Calu3 (cell line): Measurements from ENCODE around the gene MBD3L5. TPM values are rescaled to one million over a fixed set of nuclear protein-coding genes. Genes with fewer than 3 reads are reported as not detected.
"Not testable (repeated sequence)": the region's sequence is repeated elsewhere in the genome, so short reads cannot be mapped to it uniquely, and the experiment has no call there.

Experiments
- BruUV-seq: library from RNA; stranded (reverse); fragments of 400-500 nt; replicated peaks from 2 replicates; lab custom pipeline; 2021; lab: Mats Ljungman, UMichigan
- CTCF ChIA-PET: fragments of 300-600 bp; sonication (Branson Sonifier 250); formaldehyde crosslinking; loops from one replicate; lab custom pipeline; 2022; ENCODE audit warnings: antibody characterized with exemption; lab: Charles Lee
- DNase-seq: peaks from one replicate; pipeline ENCODE4 v3.0.0; 2022
- H3K27ac Mint-ChIP-seq: one replicate; pipeline ENCODE4 v1.8.0; 2022; ENCODE audit warnings: mixed read lengths; ENCODE audit not compliant: unreplicated experiment
- H3K27me3 Mint-ChIP-seq: one replicate; pipeline ENCODE4 v1.8.0; 2022; ENCODE audit warnings: mixed read lengths; ENCODE audit not compliant: unreplicated experiment
- H3K36me3 Mint-ChIP-seq: one replicate; pipeline ENCODE4 v1.8.0; 2022; ENCODE audit warnings: mild to moderate bottlenecking, moderate library complexity, mixed read lengths; ENCODE audit not compliant: insufficient read depth, unreplicated experiment
- H3K4me1 Mint-ChIP-seq: one replicate; pipeline ENCODE4 v1.8.0; 2022; ENCODE audit warnings: mild to moderate bottlenecking, low read depth, mixed read lengths; ENCODE audit not compliant: unreplicated experiment
- H3K4me3 Mint-ChIP-seq: one replicate; pipeline ENCODE4 v1.8.0; 2022; ENCODE audit warnings: mild to moderate bottlenecking, low read depth, moderate library complexity, mixed read lengths; ENCODE audit not compliant: unreplicated experiment
- H3K9me3 Mint-ChIP-seq: one replicate; pipeline ENCODE4 v1.8.0; 2022; ENCODE audit warnings: low read depth, mixed read lengths; ENCODE audit not compliant: unreplicated experiment
- intact Hi-C: fragments of 100-400 bp; cut with micrococcal nuclease; formaldehyde crosslinking; loops from one replicate; pipeline ENCODE4 v1.10.0; 2022; ENCODE audit not compliant: unreplicated experiment
- total RNA-seq: library from RNA; stranded (reverse); gene quantifications from 2 replicates; pipeline ENCODE4 v1.2.3, GENCODE V29; 2022

Gene MBD3L5
- total RNA-seq, 1 experiment from 2014 or later = not detected

GRCh38 chr19:7049021-7049420 is 18.6 kb downstream of the MBD3L5 start, which contains the start of gene MBD3L2:
Gene MBD3L2, plus strand, starts transcription at chr19:7049321. Its CDS starts 53 bp downstream, at chr19:7049374.
- DNase-seq, H3K4me1 Mint-ChIP-seq, H3K27ac Mint-ChIP-seq, H3K27me3 Mint-ChIP-seq, H3K4me3 Mint-ChIP-seq, CTCF ChIA-PET, H3K9me3 Mint-ChIP-seq, H3K36me3 Mint-ChIP-seq, BruUV-seq, intact Hi-C loops: not testable (repeated sequence)

DNA sequence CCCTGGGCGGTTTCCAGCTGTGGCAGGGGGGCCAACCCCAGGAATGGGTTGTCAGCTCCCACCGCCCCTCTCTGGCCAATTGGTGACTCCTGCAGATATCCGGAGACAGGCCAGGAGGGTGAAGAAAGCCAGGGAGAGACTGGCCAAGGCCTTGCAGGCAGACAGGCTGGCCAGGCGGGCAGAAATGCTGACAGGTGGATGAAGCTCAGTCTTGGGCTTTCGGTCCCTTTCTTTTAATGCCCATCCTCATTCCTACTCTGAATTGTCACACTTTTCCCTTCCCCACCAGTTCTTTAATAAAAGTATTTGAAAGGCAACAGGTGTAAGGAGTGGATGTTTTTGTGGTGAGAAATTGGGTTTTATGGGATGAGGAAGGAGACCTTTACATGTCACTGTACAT is 21.0 kb downstream of the MBD3L5 start:
- H3K4me3 Mint-ChIP-seq, H3K4me1 Mint-ChIP-seq, H3K27ac Mint-ChIP-seq, CTCF ChIA-PET, H3K36me3 Mint-ChIP-seq, BruUV-seq, DNase-seq, intact Hi-C loops, H3K27me3 Mint-ChIP-seq, H3K9me3 Mint-ChIP-seq: not testable (repeated sequence)

- H3K9me3 Mint-ChIP-seq, H3K27ac Mint-ChIP-seq, H3K27me3 Mint-ChIP-seq, H3K36me3 Mint-ChIP-seq, H3K4me1 Mint-ChIP-seq, CTCF ChIA-PET, intact Hi-C loops, BruUV-seq, H3K4me3 Mint-ChIP-seq, DNase-seq: not testable (repeated sequence)
Measured at GRCh38 chr19:7052896-7053295, 22.5 kb downstream of the MBD3L5 start.

GRCh38 chr19:7054635-7055368 is 24.4 kb downstream of the MBD3L5 start:
- DNase-seq, CTCF ChIA-PET, H3K4me1 Mint-ChIP-seq, BruUV-seq, H3K9me3 Mint-ChIP-seq, H3K4me3 Mint-ChIP-seq, intact Hi-C loops, H3K36me3 Mint-ChIP-seq, H3K27me3 Mint-ChIP-seq, H3K27ac Mint-ChIP-seq: not testable (repeated sequence)

DNA sequence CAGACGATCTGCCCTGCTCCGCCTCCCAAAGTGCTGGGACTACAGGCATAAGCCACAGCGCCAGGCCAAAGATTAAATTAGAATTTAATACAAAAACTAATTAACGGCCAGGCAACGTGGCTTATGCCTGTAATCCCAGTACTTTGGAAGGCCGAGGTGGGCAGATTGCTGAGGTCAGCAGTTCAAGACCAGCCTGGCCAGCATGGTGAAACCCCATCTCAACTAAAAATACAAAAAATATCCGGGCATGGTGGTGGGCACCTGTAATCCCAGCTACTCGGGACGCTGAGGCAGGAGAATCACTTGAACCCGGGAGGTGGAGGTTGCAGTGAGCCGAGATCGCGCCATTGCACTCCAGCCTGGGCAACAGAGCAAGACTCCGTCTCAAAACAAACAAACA is 25.3 kb downstream of the MBD3L5 start:
- H3K27ac Mint-ChIP-seq, H3K4me3 Mint-ChIP-seq, H3K9me3 Mint-ChIP-seq, H3K36me3 Mint-ChIP-seq, H3K27me3 Mint-ChIP-seq, BruUV-seq, DNase-seq, intact Hi-C loops, H3K4me1 Mint-ChIP-seq, CTCF ChIA-PET: not testable (repeated sequence)

GRCh38 chr19:7056371-7056770 is 26.0 kb downstream of the MBD3L5 start:
- intact Hi-C loops, H3K36me3 Mint-ChIP-seq, DNase-seq, CTCF ChIA-PET, H3K4me1 Mint-ChIP-seq, H3K9me3 Mint-ChIP-seq, H3K4me3 Mint-ChIP-seq, H3K27me3 Mint-ChIP-seq, H3K27ac Mint-ChIP-seq, BruUV-seq: not testable (repeated sequence)

DNA sequence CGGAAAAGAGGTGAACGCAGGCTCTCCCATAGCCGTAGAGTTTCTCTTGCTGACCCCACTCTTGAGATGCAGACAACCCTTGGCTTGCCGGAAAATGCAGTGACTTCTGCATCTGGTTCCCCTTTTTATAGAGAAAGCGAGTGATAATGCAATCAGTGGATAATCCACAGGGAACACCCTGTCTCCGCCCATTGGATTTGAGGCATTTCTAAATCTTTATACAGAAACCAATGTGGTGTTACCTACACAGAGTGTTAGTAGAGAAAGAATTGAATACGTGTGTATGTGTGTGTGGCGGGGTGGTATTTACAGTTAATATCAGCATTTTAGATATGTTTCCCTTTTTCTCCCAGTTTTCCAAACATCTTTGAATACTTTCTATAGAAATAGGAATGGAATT is 28.2 kb downstream of the MBD3L5 start, which contains the start of gene MBD3L3:
Gene MBD3L3, minus strand, starts transcription at position 101 of the 400 bp plus-strand sequence. Its CDS starts 71 bp downstream, at position 30.
- H3K4me1 Mint-ChIP-seq, intact Hi-C loops, H3K9me3 Mint-ChIP-seq, BruUV-seq, H3K36me3 Mint-ChIP-seq, DNase-seq, H3K27me3 Mint-ChIP-seq, H3K27ac Mint-ChIP-seq, H3K4me3 Mint-ChIP-seq, CTCF ChIA-PET: not testable (repeated sequence)

- DNase-seq, CTCF ChIA-PET, H3K4me3 Mint-ChIP-seq, H3K9me3 Mint-ChIP-seq, H3K36me3 Mint-ChIP-seq, H3K4me1 Mint-ChIP-seq, H3K27me3 Mint-ChIP-seq, BruUV-seq, H3K27ac Mint-ChIP-seq, intact Hi-C loops: not testable (repeated sequence)
Measured at GRCh38 chr19:7059977-7060376, 29.6 kb downstream of the MBD3L5 start.
